ENCODE results near the gene RNF112.

RNF112 gene

GRCh38 chr17:19387921-19388521 lies 23.0 kb upstream of the RNF112 start:
- TF ChIP-seq SPI1 (IDR thresholded peaks at IDR 0.05; ENCODE audit: low read depth, low read length) (no peak), PAX5 (IDR thresholded peaks at IDR 0.05; ENCODE audit: insufficient read depth, low read length, severe bottlenecking) (no peak), TAF1 (IDR thresholded peaks at IDR 0.05; ENCODE audit: low read depth, low read length) (no peak), POLR2AphosphoS5 (IDR thresholded peaks at IDR 0.05; ENCODE audit: low read depth, low read length) (no peak), POU2F2 (IDR thresholded peaks at IDR 0.05; ENCODE audit: low read depth, low read length) (no peak), POLR2A (IDR thresholded peaks at IDR 0.05; ENCODE audit: low read depth, low read length) (no peak)
- no peak for FAIRE-seq
- DNase-seq (ENCODE audit: insufficient read length, low spot score): no peak

- FAIRE-seq (no peak), DNase-seq (ENCODE audit: insufficient read length, low spot score) (no peak)
- TF ChIP-seq POLR2AphosphoS5 (IDR thresholded peaks at IDR 0.05; ENCODE audit: low read depth, low read length) (no peak), PAX5 (IDR thresholded peaks at IDR 0.05; ENCODE audit: insufficient read depth, low read length, severe bottlenecking) (no peak), TAF1 (IDR thresholded peaks at IDR 0.05; ENCODE audit: low read depth, low read length) (no peak), POU2F2 (IDR thresholded peaks at IDR 0.05; ENCODE audit: low read depth, low read length) (no peak), SPI1 (IDR thresholded peaks at IDR 0.05; ENCODE audit: low read depth, low read length) (no peak), POLR2A (IDR thresholded peaks at IDR 0.05; ENCODE audit: low read depth, low read length) (no peak)
Observed at GRCh38 chr17:19388791-19389785, 21.9 kb upstream of the RNF112 start.

- FAIRE-seq: no peak
- no peak for DNase-seq (ENCODE audit: insufficient read length, low spot score)
- TF ChIP-seq POLR2AphosphoS5 (IDR thresholded peaks at IDR 0.05; ENCODE audit: low read depth, low read length): no peak
Observed at GRCh38 chr17:19390951-19391350, 20.1 kb upstream of the RNF112 start.

GRCh38 chr17:19391432-19391831 lies 19.6 kb upstream of the RNF112 start:
- no peak for DNase-seq (ENCODE audit: insufficient read length, low spot score)
- TF ChIP-seq PAX5 (IDR thresholded peaks at IDR 0.05; ENCODE audit: insufficient read depth, low read length, severe bottlenecking): no peak
- TF ChIP-seq TAF1 (IDR thresholded peaks at IDR 0.05; ENCODE audit: low read depth, low read length): no peak
- TF ChIP-seq POLR2A (IDR thresholded peaks at IDR 0.05; ENCODE audit: low read depth, low read length): no peak
- TF ChIP-seq SPI1 (IDR thresholded peaks at IDR 0.05; ENCODE audit: low read depth, low read length): no peak
- TF ChIP-seq POU2F2 (IDR thresholded peaks at IDR 0.05; ENCODE audit: low read depth, low read length): no peak
- TF ChIP-seq POLR2AphosphoS5 (IDR thresholded peaks at IDR 0.05; ENCODE audit: low read depth, low read length): no peak
- FAIRE-seq: no peak

GRCh38 chr17:19392303-19392702 lies 18.7 kb upstream of the RNF112 start:
- DNase-seq (ENCODE audit: insufficient read length, low spot score) (no peak), FAIRE-seq (no peak)
- TF ChIP-seq PAX5 (IDR thresholded peaks at IDR 0.05; ENCODE audit: insufficient read depth, low read length, severe bottlenecking): no peak

GRCh38 chr17:19397556-19398041 lies 13.4 kb upstream of the RNF112 start:
- FAIRE-seq: no peak
- DNase-seq (ENCODE audit: insufficient read length, low spot score): no peak

GRCh38 chr17:19398301-19399181 lies 12.5 kb upstream of the RNF112 start:
- DNase-seq (ENCODE audit: insufficient read length, low spot score): no peak
- no peak for FAIRE-seq
- TF ChIP-seq POU2F2 (IDR thresholded peaks at IDR 0.05; ENCODE audit: low read depth, low read length) (no peak), POLR2A (IDR thresholded peaks at IDR 0.05; ENCODE audit: low read depth, low read length) (no peak), TAF1 (IDR thresholded peaks at IDR 0.05; ENCODE audit: low read depth, low read length) (no peak), POLR2AphosphoS5 (IDR thresholded peaks at IDR 0.05; ENCODE audit: low read depth, low read length) (no peak), SPI1 (IDR thresholded peaks at IDR 0.05; ENCODE audit: low read depth, low read length) (no peak), PAX5 (IDR thresholded peaks at IDR 0.05; ENCODE audit: insufficient read depth, low read length, severe bottlenecking) (no peak)

More at GRCh38 chr17:19397556-19398041, 13.4 kb upstream of the RNF112 start:
- TF ChIP-seq POLR2AphosphoS5 (IDR thresholded peaks at IDR 0.05; ENCODE audit: low read depth, low read length) (no peak), TAF1 (IDR thresholded peaks at IDR 0.05; ENCODE audit: low read depth, low read length) (no peak), PAX5 (IDR thresholded peaks at IDR 0.05; ENCODE audit: insufficient read depth, low read length, severe bottlenecking) (no peak), POU2F2 (IDR thresholded peaks at IDR 0.05; ENCODE audit: low read depth, low read length) (no peak), SPI1 (IDR thresholded peaks at IDR 0.05; ENCODE audit: low read depth, low read length) (no peak), POLR2A (IDR thresholded peaks at IDR 0.05; ENCODE audit: low read depth, low read length) (no peak)

GRCh38 chr17:19399750-19400450 lies 11.1 kb upstream of the RNF112 start:
- TF ChIP-seq SPI1 (IDR thresholded peaks at IDR 0.05; ENCODE audit: low read depth, low read length) (no peak), PAX5 (IDR thresholded peaks at IDR 0.05; ENCODE audit: insufficient read depth, low read length, severe bottlenecking) (no peak), POU2F2 (IDR thresholded peaks at IDR 0.05; ENCODE audit: low read depth, low read length) (no peak), TAF1 (IDR thresholded peaks at IDR 0.05; ENCODE audit: low read depth, low read length) (no peak), POLR2A (IDR thresholded peaks at IDR 0.05; ENCODE audit: low read depth, low read length) (no peak), POLR2AphosphoS5 (IDR thresholded peaks at IDR 0.05; ENCODE audit: low read depth, low read length) (no peak)
- no peak for FAIRE-seq
- DNase-seq (ENCODE audit: insufficient read length, low spot score): no peak
